Measurements from ENCODE around the gene ATP1A4. TPM values are rescaled to one million over a fixed set of nuclear protein-coding genes. Genes with fewer than 3 reads are reported as not detected.

The ATP1A4 gene
- total RNA-seq, 1 experiment from 2014 or later, result not detected

GRCh38 chr1:160186729-160187128 lies 35.3 kb downstream of the ATP1A4 start:
- H3K4me1 ChIP-seq (ENCODE audit: control insufficient read depth, insufficient read depth, low read length), result no peaks in the 10 kb centered on the region
- intact Hi-C loops (cut with micrococcal nuclease; ENCODE audit: unreplicated experiment) (no loop called here), in situ Hi-C loops (cut with HindIII; ENCODE audit: low pct_unique_long_range_greater_than_20kb, low sequenced_read_pairs) (no loop called here)
- ChIA-PET POLR2A (no interaction called here), CTCF (no interaction called here)
- DNase-seq (ENCODE audit: low read depth, low spot score) (no peak), ATAC-seq (no peak)
- H3K27me3 ChIP-seq (ENCODE audit: control insufficient read depth, insufficient read depth, low read length), result no peaks in the 10 kb centered on the region; the same call in 1 of the 2 replicates
- no peak overlapping the region for H3K4me3 ChIP-seq (ENCODE audit: low read depth in 2 of 2, low read length in 2 of 2)
- TF ChIP-seq POLR2AphosphoS5 (IDR thresholded peaks at IDR 0.05; ENCODE audit: low read depth, low read length) (no peak), TCF7L2 (IDR thresholded peaks at IDR 0.05; ENCODE audit: low read depth, low read length) (no peak), SIN3A (IDR thresholded peaks at IDR 0.05; ENCODE audit: borderline replicate concordance, insufficient read depth, low read depth, low read length) (no peak), REST (IDR thresholded peaks at IDR 0.05; ENCODE audit: insufficient read depth in 1 of 2, low read depth in 2 of 2, low read length in 1 of 2) (no peak), CTCF (IDR thresholded peaks at IDR 0.05) (no peak)
- H3K36me3 ChIP-seq (ENCODE audit: control insufficient read depth, insufficient read depth, low read length), result no peaks in the 10 kb centered on the region
- H3K9me3 ChIP-seq (ENCODE audit: control insufficient read depth, insufficient read depth, low read depth, low read length), result no peaks in the 10 kb centered on the region
- BruUV-seq (replicated peaks), result no TSS peak
- no peak overlapping the region for H3K27ac ChIP-seq (ENCODE audit: low read length)

- ChIA-PET POLR2A (no interaction called here), CTCF (no interaction called here)
- H3K27me3 ChIP-seq (ENCODE audit: control insufficient read depth, insufficient read depth, low read length), result no peaks in the 10 kb centered on the region; the same call in 1 of the 2 replicates
- H3K4me3 ChIP-seq (ENCODE audit: low read depth in 2 of 2, low read length in 2 of 2), result no peak overlapping the region
- no peak for ATAC-seq
- DNase-seq (ENCODE audit: low read depth, low spot score), result no peak
- no peaks in the 10 kb centered on the region for H3K9me3 ChIP-seq (ENCODE audit: control insufficient read depth, insufficient read depth, low read depth, low read length)
- intact Hi-C loops (cut with micrococcal nuclease; ENCODE audit: unreplicated experiment), result no loop called here
- H3K4me1 ChIP-seq (ENCODE audit: control insufficient read depth, insufficient read depth, low read length), result no peaks in the 10 kb centered on the region
- no TSS peak for BruUV-seq (replicated peaks)
- in situ Hi-C loops (cut with HindIII; ENCODE audit: low pct_unique_long_range_greater_than_20kb, low sequenced_read_pairs), result no loop called here
- H3K27ac ChIP-seq (ENCODE audit: low read length), result no peak overlapping the region
- no peaks in the 10 kb centered on the region for H3K36me3 ChIP-seq (ENCODE audit: control insufficient read depth, insufficient read depth, low read length)
- TF ChIP-seq POLR2AphosphoS5 (IDR thresholded peaks at IDR 0.05; ENCODE audit: low read depth, low read length) (no peak), TCF7L2 (IDR thresholded peaks at IDR 0.05; ENCODE audit: low read depth, low read length) (no peak), REST (IDR thresholded peaks at IDR 0.05; ENCODE audit: insufficient read depth in 1 of 2, low read depth in 2 of 2, low read length in 1 of 2) (no peak), CTCF (IDR thresholded peaks at IDR 0.05) (no peak), SIN3A (IDR thresholded peaks at IDR 0.05; ENCODE audit: borderline replicate concordance, insufficient read depth, low read depth, low read length) (no peak)
These were observed 36.0 kb downstream of the ATP1A4 start for GRCh38 chr1:160187407-160187806.

Data from Panc1 (cell line).